ENCODE measurements around the gene FEM1C. TPM values are rescaled to one million over a fixed set of nuclear protein-coding genes. Genes with fewer than 3 reads are reported as not detected.

The FEM1C gene
- total and polyA plus RNA-seq, 2 donors from 2014 or later: 4.3 to 18.6 TPM

DNA sequence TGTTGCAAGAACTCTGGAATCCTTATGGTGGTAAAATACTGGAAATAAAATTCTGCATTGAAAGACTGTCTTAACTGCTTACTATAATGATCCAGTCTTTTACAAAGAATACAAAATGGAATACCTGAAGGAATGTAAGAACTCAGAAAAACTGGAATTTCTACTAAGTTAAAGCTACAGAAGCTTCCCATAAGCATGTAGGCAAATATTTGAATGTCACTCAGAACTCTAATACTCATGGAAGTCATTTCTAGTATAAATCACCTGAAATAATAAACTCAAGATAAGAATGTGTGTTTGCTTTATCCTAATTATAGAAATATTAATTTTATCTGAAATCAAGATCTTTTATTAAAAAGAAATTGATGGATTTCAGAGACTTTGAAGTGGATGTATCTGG, 54.8 kb downstream of the FEM1C start:
- FAIRE-seq (peak; percentile 17), DNase-seq (no peak)
- Histone ChIP-seq H3K27me3 (ENCODE audit: control insufficient read depth, insufficient read depth, low read length) (no peaks in the 10 kb centered on the region), H3K27ac (ENCODE audit: low read depth in 2 of 2, low read length in 2 of 2) (no peak overlapping the region), H3K9me3 (ENCODE audit: control insufficient read depth in 2 of 3, insufficient read depth in 1 of 3, low read length in 3 of 3) (no peaks in the 10 kb centered on the region), H3K36me3 (ENCODE audit: control insufficient read depth in 2 of 3, insufficient read depth in 3 of 3, low read length in 3 of 3) (no peaks in the 10 kb centered on the region), H3K9ac (ENCODE audit: low read length in 3 of 3) (no peak overlapping the region), H3K4me1 (ENCODE audit: control insufficient read depth in 2 of 3, insufficient read depth in 2 of 3, low read depth in 1 of 3, low read length in 3 of 3) (no peaks in the 10 kb centered on the region), H3K4me3 (ENCODE audit: low read length in 3 of 3) (no peak overlapping the region)
- no peak for TF ChIP-seq CTCF (IDR thresholded peaks at IDR 0.05; ENCODE audit: borderline replicate concordance, extremely low read depth, insufficient read depth)
- intact Hi-C loops (cut with DNase I): no loop called here

DNA sequence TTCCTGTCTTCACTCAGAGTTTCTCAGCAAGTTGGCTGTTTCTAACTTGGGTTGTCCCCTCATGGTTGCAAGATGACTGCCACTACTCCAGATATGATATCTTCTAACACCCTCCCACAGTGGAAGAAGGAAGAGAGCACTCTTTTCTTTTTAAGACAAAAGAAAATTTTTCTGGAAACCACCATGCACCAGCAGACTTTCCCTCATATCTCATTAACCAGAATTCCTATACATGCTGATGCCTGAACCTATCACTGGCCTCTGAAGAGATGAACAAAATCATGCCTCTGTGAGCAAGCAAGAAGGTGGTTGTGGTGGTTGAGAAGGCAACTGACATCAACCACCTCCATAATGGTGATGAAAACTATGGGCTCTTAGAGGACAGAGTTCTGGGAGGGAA, 56.8 kb downstream of the FEM1C start:
- DNase-seq (no peak), FAIRE-seq (no peak)
- Histone ChIP-seq H3K4me3 (ENCODE audit: low read length in 3 of 3) (no peak overlapping the region), H3K27ac (ENCODE audit: low read depth in 2 of 2, low read length in 2 of 2) (no peak overlapping the region), H3K4me1 (ENCODE audit: control insufficient read depth in 2 of 3, insufficient read depth in 2 of 3, low read depth in 1 of 3, low read length in 3 of 3) (no peaks in the 10 kb centered on the region), H3K27me3 (ENCODE audit: control insufficient read depth, insufficient read depth, low read length) (no peaks in the 10 kb centered on the region), H3K9me3 (ENCODE audit: control insufficient read depth in 2 of 3, insufficient read depth in 1 of 3, low read length in 3 of 3) (no peaks in the 10 kb centered on the region), H3K9ac (ENCODE audit: low read length in 3 of 3) (no peak overlapping the region), H3K36me3 (ENCODE audit: control insufficient read depth in 2 of 3, insufficient read depth in 3 of 3, low read length in 3 of 3) (no peaks in the 10 kb centered on the region)
- intact Hi-C loops (cut with DNase I): no loop called here
- TF ChIP-seq CTCF (IDR thresholded peaks at IDR 0.05; ENCODE audit: borderline replicate concordance, extremely low read depth, insufficient read depth): no peak

GRCh38 chr5:115487168-115487567, 57.4 kb downstream of the FEM1C start:
- no peak overlapping the region for H3K4me3 ChIP-seq (ENCODE audit: low read length in 3 of 3)
- H3K4me1 ChIP-seq (ENCODE audit: control insufficient read depth in 2 of 3, insufficient read depth in 2 of 3, low read depth in 1 of 3, low read length in 3 of 3): no peaks in the 10 kb centered on the region
- intact Hi-C loops (cut with DNase I): no loop called here
- H3K27ac ChIP-seq (ENCODE audit: low read depth in 2 of 2, low read length in 2 of 2): no peak overlapping the region
- H3K36me3 ChIP-seq (ENCODE audit: control insufficient read depth in 2 of 3, insufficient read depth in 3 of 3, low read length in 3 of 3): no peaks in the 10 kb centered on the region
- no peak for DNase-seq
- H3K27me3 ChIP-seq (ENCODE audit: control insufficient read depth, insufficient read depth, low read length): no peaks in the 10 kb centered on the region
- H3K9ac ChIP-seq (ENCODE audit: low read length in 3 of 3): no peak overlapping the region
- H3K9me3 ChIP-seq (ENCODE audit: control insufficient read depth in 2 of 3, insufficient read depth in 1 of 3, low read length in 3 of 3): no peaks in the 10 kb centered on the region
- no peak for TF ChIP-seq CTCF (IDR thresholded peaks at IDR 0.05; ENCODE audit: borderline replicate concordance, extremely low read depth, insufficient read depth)
- no peak for FAIRE-seq

- no peak for DNase-seq
- H3K4me3 ChIP-seq (ENCODE audit: low read length in 3 of 3): no peak overlapping the region
- no peak overlapping the region for H3K9ac ChIP-seq (ENCODE audit: low read length in 3 of 3)
- no peak for TF ChIP-seq CTCF (IDR thresholded peaks at IDR 0.05; ENCODE audit: borderline replicate concordance, extremely low read depth, insufficient read depth)
- H3K4me1 ChIP-seq (ENCODE audit: control insufficient read depth in 2 of 3, insufficient read depth in 2 of 3, low read depth in 1 of 3, low read length in 3 of 3): no peaks in the 10 kb centered on the region
- no peaks in the 10 kb centered on the region for H3K9me3 ChIP-seq (ENCODE audit: control insufficient read depth in 2 of 3, insufficient read depth in 1 of 3, low read length in 3 of 3)
- H3K27ac ChIP-seq (ENCODE audit: low read depth in 2 of 2, low read length in 2 of 2): no peak overlapping the region
- intact Hi-C loops (cut with DNase I): no loop called here
- no peak for FAIRE-seq
- no peaks in the 10 kb centered on the region for H3K36me3 ChIP-seq (ENCODE audit: control insufficient read depth in 2 of 3, insufficient read depth in 3 of 3, low read length in 3 of 3)
- no peaks in the 10 kb centered on the region for H3K27me3 ChIP-seq (ENCODE audit: control insufficient read depth, insufficient read depth, low read length)
Measured at GRCh38 chr5:115486728-115487127, 57.8 kb downstream of the FEM1C start.
